Retinal pigment epithelial cell (primary cell): ENCODE data around the gene MYZAP.

ENCODE experiments used
- DNase-seq: peaks from one replicate; pipeline ENCODE4 v3.0.0-alpha.2; 2010; ENCODE audit warnings: low read depth
- H3K4me3 ChIP-seq: 2 replicates; pipeline ENCODE4 v1.5.1; 2011; ENCODE audit warnings: mild to moderate bottlenecking, low read length, control low read depth, moderate library complexity
- CTCF ChIP-seq: conservative IDR thresholded peaks from 2 replicates; pipeline ENCODE4 v1.5.1; 2011; ENCODE audit warnings: low read depth, low read length, control low read depth, inconsistent platforms

The MYZAP gene

GRCh38 chr15:57554063-57554811 is 37.5 kb upstream of the MYZAP start:
- TF ChIP-seq CTCF = no peak
- H3K4me3 ChIP-seq = no peak overlapping the region
- peak; percentile 56 for DNase-seq

- H3K4me3 ChIP-seq = no peak overlapping the region
- no peak for TF ChIP-seq CTCF
- DNase-seq = no peak
Observed at GRCh38 chr15:57554812-57555179, 36.9 kb upstream of the MYZAP start.

GRCh38 chr15:57555270-57555669 is 36.4 kb upstream of the MYZAP start:
- no peak for DNase-seq
- TF ChIP-seq CTCF = no peak
- H3K4me3 ChIP-seq = no peak overlapping the region

- no peak overlapping the region for H3K4me3 ChIP-seq
- TF ChIP-seq CTCF = no peak
- DNase-seq = no peak
Observed at GRCh38 chr15:57556040-57556439, 35.7 kb upstream of the MYZAP start.

GRCh38 chr15:57557267-57557666 is 34.4 kb upstream of the MYZAP start:
- no peak overlapping the region for H3K4me3 ChIP-seq
- TF ChIP-seq CTCF = no peak
- DNase-seq = no peak

GRCh38 chr15:57557810-57558209 is 33.9 kb upstream of the MYZAP start:
- no peak for DNase-seq
- no peak overlapping the region for H3K4me3 ChIP-seq
- TF ChIP-seq CTCF = no peak

GRCh38 chr15:57559875-57560274 is 31.8 kb upstream of the MYZAP start:
- peak; percentile 91 for TF ChIP-seq CTCF
- no peak overlapping the region for H3K4me3 ChIP-seq
- no peak for DNase-seq
